Measurements from ENCODE around the gene MKNK2.
"Not testable (repeated sequence)": the region's sequence is repeated elsewhere in the genome, so short reads cannot be mapped to it uniquely, and the experiment has no call there.

The MKNK2 gene

GRCh38 chr19:2089001-2089711 lies 38.1 kb upstream of the MKNK2 start:
- peak overlapping the region; percentile 32 for H3K4me3 ChIP-seq (ENCODE audit: low read depth, low read length)
- no peak for TF ChIP-seq POLR2A (IDR thresholded peaks at IDR 0.05; ENCODE audit: extremely low read depth, insufficient read length)
- TF ChIP-seq MYC (IDR thresholded peaks at IDR 0.05; ENCODE audit: low read depth, low read length): no peak
- no peak for TF ChIP-seq MAX (IDR thresholded peaks at IDR 0.05; ENCODE audit: low read depth, low read length)
- TF ChIP-seq CTCF (IDR thresholded peaks at IDR 0.05; ENCODE audit: low read depth, low read length): no peak
- DNase-seq (ENCODE audit: low read depth): peak; percentile 62

- peak; percentile 72 for DNase-seq (ENCODE audit: low read depth)
- no peak overlapping the region for H3K4me3 ChIP-seq (ENCODE audit: low read depth, low read length)
- TF ChIP-seq MAX (IDR thresholded peaks at IDR 0.05; ENCODE audit: low read depth, low read length) (no peak), POLR2A (IDR thresholded peaks at IDR 0.05; ENCODE audit: extremely low read depth, insufficient read length) (no peak), MYC (IDR thresholded peaks at IDR 0.05; ENCODE audit: low read depth, low read length) (no peak), CTCF (IDR thresholded peaks at IDR 0.05; ENCODE audit: low read depth, low read length) (no peak)
These were observed 36.6 kb upstream of the MKNK2 start for GRCh38 chr19:2087621-2088100.

GRCh38 chr19:2086695-2087620 lies 35.9 kb upstream of the MKNK2 start:
- DNase-seq (ENCODE audit: low read depth): peak; percentile 72
- not testable (repeated sequence) for H3K4me3 ChIP-seq (ENCODE audit: low read depth, low read length)

- TF ChIP-seq MAX (IDR thresholded peaks at IDR 0.05; ENCODE audit: low read depth, low read length) (peak; percentile 40; the same call in 1 of the 2 replicates), CTCF (IDR thresholded peaks at IDR 0.05; ENCODE audit: low read depth, low read length) (no peak), POLR2A (IDR thresholded peaks at IDR 0.05; ENCODE audit: extremely low read depth, insufficient read length) (peak; percentile 27), MYC (IDR thresholded peaks at IDR 0.05; ENCODE audit: low read depth, low read length) (peak; percentile 48)
- peak; percentile 96 for DNase-seq (ENCODE audit: low read depth)
- peak overlapping the region; percentile 69 for H3K4me3 ChIP-seq (ENCODE audit: low read depth, low read length)
These were observed 34.1 kb upstream of the MKNK2 start for GRCh38 chr19:2084993-2085720.

- TF ChIP-seq POLR2A (IDR thresholded peaks at IDR 0.05; ENCODE audit: extremely low read depth, insufficient read length) (no peak), MYC (IDR thresholded peaks at IDR 0.05; ENCODE audit: low read depth, low read length) (0 out of 2 replicates have a peak, but pooled peaks have one; percentile 24)
- DNase-seq (ENCODE audit: low read depth): peak; percentile 37
- peak overlapping the region; percentile 69 for H3K4me3 ChIP-seq (ENCODE audit: low read depth, low read length)
These were observed 32.3 kb upstream of the MKNK2 start for GRCh38 chr19:2083174-2083854.

Measured in NB4 (cell line).